ENCODE measurements around the gene PGM2L1.

GRCh38 chr11:74332291-74332690 is 65.9 kb downstream of the PGM2L1 start:
- TF ChIP-seq EZH2phosphoT487 (IDR thresholded peaks at IDR 0.05) = no peak
- TF ChIP-seq CTCF (IDR thresholded peaks at IDR 0.05) = no peak

All from neural progenitor cell (in vitro differentiated cells).